HL-60 (cell line): ENCODE data around the gene INPP4B.

Experiments
- DNase-seq, 2 experiments: peaks; one replicate each; pipeline ENCODE4 v3.0.0-alpha.2; 2010 to 2020; ENCODE audit warnings: low read depth in 1 of 2, low spot score in 1 of 2
- H3K27ac ChIP-seq: fragments of 250-450 bp; sonication (Bioruptor Pico); replicated peaks from 2 replicates; pipeline ENCODE4 v1.5.1; 2020; ENCODE audit warnings: mild to moderate bottlenecking, moderate library complexity
- H3K27me3 ChIP-seq: fragments of 250-450 bp; sonication (Bioruptor Pico); 2 replicates; pipeline ENCODE4 v1.5.1; 2021; ENCODE audit warnings: mild to moderate bottlenecking, moderate library complexity; ENCODE audit not compliant: insufficient read depth, poor library complexity, severe bottlenecking
- H3K4me3 ChIP-seq: replicated peaks from 2 replicates; pipeline ENCODE4 v1.5.1; 2011; ENCODE audit warnings: mild to moderate bottlenecking, control low read depth, low read length; ENCODE audit not compliant: insufficient read depth
- GABPA ChIP-seq: IDR thresholded peaks from 2 replicates; pipeline ENCODE4 v1.6.1; 2012; ENCODE audit warnings: low read depth
- POLR2AphosphoS5 ChIP-seq: IDR thresholded peaks from 2 replicates; pipeline ENCODE4 v1.6.1; 2012; ENCODE audit warnings: low read depth
- SPI1 ChIP-seq: IDR thresholded peaks from 2 replicates; pipeline ENCODE4 v1.6.1; 2012; ENCODE audit warnings: low read depth, mild to moderate bottlenecking, borderline replicate concordance
- TF ChIP-seq, protein P1 (sequence below): IDR thresholded peaks from 2 replicates; pipeline ENCODE4 v1.6.1; 2012; ENCODE audit warnings: low read depth; ENCODE audit not compliant: insufficient replicate concordance
- TF ChIP-seq, protein P2 (sequence below): IDR thresholded peaks from one replicate; pipeline ENCODE4 v1.5.1; 2011; ENCODE audit warnings: low read length, control low read depth, inconsistent platforms; ENCODE audit not compliant: insufficient read depth

The INPP4B gene

DNA sequence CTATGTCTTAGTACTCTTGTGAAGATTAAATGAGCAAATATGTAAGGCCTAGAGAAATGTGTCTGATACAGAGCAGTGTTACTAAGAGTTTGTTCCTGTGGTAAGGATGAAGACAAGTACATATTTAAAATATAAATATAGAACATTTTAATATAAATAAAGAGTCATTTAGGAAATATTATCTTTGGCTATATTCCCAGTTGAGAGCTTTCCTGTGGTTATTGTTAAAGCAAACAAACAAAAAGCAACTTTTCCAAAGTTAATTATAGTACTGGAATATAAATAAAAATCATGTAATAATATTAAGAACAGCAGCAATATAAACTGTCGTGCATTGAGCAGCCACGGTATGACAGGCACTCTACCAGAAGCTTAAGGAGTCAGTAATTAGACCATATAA lies 472.5 kb downstream of the INPP4B start:
- TF ChIP-seq GABPA (no peak), POLR2AphosphoS5 (no peak), SPI1 (no peak)
- TF ChIP-seq, protein P1, sequence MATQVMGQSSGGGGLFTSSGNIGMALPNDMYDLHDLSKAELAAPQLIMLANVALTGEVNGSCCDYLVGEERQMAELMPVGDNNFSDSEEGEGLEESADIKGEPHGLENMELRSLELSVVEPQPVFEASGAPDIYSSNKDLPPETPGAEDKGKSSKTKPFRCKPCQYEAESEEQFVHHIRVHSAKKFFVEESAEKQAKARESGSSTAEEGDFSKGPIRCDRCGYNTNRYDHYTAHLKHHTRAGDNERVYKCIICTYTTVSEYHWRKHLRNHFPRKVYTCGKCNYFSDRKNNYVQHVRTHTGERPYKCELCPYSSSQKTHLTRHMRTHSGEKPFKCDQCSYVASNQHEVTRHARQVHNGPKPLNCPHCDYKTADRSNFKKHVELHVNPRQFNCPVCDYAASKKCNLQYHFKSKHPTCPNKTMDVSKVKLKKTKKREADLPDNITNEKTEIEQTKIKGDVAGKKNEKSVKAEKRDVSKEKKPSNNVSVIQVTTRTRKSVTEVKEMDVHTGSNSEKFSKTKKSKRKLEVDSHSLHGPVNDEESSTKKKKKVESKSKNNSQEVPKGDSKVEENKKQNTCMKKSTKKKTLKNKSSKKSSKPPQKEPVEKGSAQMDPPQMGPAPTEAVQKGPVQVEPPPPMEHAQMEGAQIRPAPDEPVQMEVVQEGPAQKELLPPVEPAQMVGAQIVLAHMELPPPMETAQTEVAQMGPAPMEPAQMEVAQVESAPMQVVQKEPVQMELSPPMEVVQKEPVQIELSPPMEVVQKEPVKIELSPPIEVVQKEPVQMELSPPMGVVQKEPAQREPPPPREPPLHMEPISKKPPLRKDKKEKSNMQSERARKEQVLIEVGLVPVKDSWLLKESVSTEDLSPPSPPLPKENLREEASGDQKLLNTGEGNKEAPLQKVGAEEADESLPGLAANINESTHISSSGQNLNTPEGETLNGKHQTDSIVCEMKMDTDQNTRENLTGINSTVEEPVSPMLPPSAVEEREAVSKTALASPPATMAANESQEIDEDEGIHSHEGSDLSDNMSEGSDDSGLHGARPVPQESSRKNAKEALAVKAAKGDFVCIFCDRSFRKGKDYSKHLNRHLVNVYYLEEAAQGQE, result no peak
- TF ChIP-seq, protein P2, sequence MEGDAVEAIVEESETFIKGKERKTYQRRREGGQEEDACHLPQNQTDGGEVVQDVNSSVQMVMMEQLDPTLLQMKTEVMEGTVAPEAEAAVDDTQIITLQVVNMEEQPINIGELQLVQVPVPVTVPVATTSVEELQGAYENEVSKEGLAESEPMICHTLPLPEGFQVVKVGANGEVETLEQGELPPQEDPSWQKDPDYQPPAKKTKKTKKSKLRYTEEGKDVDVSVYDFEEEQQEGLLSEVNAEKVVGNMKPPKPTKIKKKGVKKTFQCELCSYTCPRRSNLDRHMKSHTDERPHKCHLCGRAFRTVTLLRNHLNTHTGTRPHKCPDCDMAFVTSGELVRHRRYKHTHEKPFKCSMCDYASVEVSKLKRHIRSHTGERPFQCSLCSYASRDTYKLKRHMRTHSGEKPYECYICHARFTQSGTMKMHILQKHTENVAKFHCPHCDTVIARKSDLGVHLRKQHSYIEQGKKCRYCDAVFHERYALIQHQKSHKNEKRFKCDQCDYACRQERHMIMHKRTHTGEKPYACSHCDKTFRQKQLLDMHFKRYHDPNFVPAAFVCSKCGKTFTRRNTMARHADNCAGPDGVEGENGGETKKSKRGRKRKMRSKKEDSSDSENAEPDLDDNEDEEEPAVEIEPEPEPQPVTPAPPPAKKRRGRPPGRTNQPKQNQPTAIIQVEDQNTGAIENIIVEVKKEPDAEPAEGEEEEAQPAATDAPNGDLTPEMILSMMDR, result no peak
- Histone ChIP-seq H3K27ac (no peak overlapping the region), H3K4me3 (no peak overlapping the region), H3K27me3 (no peaks in the 10 kb centered on the region)
- DNase-seq, result no peak

DNA sequence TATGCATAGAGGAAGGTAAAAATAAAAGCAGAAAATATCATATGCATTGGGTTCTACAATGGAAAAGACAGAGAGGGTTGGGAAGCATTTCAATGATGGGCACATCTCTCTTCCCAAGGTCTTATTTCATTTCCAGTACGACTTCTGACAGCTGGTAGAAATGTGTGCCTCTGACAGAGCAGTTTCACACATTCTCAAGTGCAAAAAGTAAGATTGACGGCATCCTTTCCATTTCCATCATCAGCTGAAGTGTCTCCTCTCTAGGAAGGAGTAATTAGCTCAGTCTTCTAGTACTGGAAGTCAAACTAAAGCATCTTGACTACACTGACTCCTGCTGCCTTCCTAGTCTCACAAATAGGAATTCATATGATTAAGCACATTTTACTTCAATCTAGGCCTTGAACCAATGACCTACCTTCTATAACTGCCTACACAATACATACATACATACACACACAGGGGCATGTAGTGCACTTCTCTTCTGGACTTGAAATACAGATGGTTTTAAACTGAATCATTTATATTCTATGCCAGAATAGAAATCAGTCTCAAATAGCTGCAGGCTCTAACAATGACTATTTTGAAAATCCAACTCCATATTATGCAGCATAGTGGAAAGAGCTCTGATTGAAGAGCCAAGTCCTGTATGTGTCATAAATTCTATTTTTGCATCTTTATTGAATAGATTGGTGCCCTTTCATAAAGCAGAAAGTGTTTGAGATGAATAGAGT lies 473.4 kb downstream of the INPP4B start:
- Histone ChIP-seq H3K27ac (no peak overlapping the region), H3K4me3 (no peak overlapping the region), H3K27me3 (no peaks in the 10 kb centered on the region)
- TF ChIP-seq, protein P1, result no peak
- TF ChIP-seq, protein P2, result no peak
- TF ChIP-seq POLR2AphosphoS5, result no peak
- TF ChIP-seq SPI1, result no peak
- TF ChIP-seq GABPA, result no peak
- DNase-seq, result no peak

DNA sequence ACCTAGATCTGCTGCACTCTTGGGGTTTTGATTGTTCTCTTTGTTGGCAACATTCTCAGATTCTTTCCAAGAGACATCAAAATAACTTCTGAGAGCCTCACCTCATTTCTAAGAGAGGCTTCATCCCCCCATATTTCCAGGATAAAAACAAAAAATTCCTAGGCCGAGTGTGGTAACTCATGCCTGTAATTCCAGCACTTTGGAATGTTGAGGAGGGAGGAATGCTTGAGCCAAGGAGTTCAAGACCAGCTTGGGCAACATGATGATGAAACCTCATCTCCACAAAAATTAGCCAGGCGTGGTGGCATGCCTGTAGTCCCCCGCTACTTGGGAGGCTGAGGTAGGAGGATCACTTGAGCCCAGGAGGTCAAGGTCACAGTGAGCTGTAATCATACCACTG lies 477.0 kb downstream of the INPP4B start:
- no peak overlapping the region for H3K4me3 ChIP-seq
- H3K27ac ChIP-seq, result no peak overlapping the region
- TF ChIP-seq SPI1 (no peak), GABPA (no peak), POLR2AphosphoS5 (no peak)
- no peaks in the 10 kb centered on the region for H3K27me3 ChIP-seq
- no peak for DNase-seq

DNA sequence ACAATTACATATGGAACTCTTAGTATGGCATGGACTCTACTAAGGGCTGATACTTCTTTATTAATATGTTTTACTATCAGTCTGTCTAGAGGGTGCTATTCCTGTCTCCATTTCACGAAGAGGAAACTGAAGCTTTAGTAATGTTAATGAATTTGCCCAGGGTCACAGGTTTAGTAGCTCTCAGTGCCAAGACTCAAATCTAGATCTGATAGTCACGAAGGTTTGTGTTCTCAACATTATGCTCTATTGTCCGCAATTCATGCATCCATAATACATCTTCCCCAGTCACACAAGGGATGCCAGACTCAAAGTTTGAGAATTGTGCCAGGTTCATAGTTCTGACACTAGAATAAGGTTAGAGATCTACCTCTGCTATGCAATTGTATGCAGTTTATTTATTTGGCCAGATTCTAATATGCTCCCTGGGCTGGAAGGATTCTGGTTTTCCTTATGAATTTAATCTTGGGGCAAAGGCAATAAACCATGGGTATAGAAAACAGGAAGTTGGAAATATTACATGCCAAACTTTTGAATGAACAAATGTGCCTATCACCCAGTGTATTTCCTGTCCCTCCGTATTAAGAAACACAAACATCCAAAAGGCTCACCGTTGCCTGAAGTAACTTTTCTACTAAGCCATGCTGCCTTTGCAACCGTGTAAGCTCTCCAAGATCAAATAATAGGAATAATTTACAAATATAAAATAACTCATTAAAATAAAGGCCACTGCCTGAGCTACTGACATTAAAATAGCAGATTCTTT lies 478.5 kb downstream of the INPP4B start:
- DNase-seq, result no peak
- Histone ChIP-seq H3K27ac (no peak overlapping the region), H3K27me3 (no peaks in the 10 kb centered on the region), H3K4me3 (no peak overlapping the region)
- TF ChIP-seq, protein P2, result no peak
- TF ChIP-seq, protein P1, result no peak
- TF ChIP-seq GABPA (no peak), POLR2AphosphoS5 (no peak), SPI1 (no peak; the same call in 1 of the 2 replicates)
